ENCODE data around the gene FCGR3A.

DNA sequence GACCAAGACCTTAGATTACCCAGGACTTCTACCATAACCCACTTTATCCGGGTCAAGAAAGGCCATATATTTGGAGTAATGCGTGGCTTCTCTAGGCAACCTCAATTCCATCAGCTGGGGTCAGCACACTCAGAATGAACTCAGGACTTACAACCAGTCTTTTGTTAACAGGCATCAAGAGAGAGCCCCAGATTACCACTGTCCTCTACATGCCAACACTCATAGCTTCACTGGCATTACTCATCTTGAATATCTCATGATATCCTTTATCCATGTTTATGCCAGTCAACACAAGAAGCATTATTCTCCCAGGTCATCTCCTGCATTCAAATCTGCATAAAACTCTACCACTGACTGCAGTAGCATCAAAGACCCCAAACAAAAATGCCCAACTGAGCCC lies 51.0 kb downstream of the FCGR3A start:
- TF ChIP-seq, protein P1, sequence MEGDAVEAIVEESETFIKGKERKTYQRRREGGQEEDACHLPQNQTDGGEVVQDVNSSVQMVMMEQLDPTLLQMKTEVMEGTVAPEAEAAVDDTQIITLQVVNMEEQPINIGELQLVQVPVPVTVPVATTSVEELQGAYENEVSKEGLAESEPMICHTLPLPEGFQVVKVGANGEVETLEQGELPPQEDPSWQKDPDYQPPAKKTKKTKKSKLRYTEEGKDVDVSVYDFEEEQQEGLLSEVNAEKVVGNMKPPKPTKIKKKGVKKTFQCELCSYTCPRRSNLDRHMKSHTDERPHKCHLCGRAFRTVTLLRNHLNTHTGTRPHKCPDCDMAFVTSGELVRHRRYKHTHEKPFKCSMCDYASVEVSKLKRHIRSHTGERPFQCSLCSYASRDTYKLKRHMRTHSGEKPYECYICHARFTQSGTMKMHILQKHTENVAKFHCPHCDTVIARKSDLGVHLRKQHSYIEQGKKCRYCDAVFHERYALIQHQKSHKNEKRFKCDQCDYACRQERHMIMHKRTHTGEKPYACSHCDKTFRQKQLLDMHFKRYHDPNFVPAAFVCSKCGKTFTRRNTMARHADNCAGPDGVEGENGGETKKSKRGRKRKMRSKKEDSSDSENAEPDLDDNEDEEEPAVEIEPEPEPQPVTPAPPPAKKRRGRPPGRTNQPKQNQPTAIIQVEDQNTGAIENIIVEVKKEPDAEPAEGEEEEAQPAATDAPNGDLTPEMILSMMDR (IDR thresholded peaks at IDR 0.05; ENCODE audit: low read length): no peak
- TF ChIP-seq EZH2 (IDR thresholded peaks at IDR 0.05; ENCODE audit: borderline replicate concordance, low read length): no peak

Data from OCI-LY1 (cell line).